A673 (cell line): ENCODE data around the gene EMCN. TPM values are rescaled to one million over a fixed set of nuclear protein-coding genes. Genes with fewer than 3 reads are reported as not detected.

Experiments
- BruUV-seq: library from RNA; stranded (reverse); fragments of 400-500 nt; replicated peaks from 2 replicates; lab custom pipeline; 2021; lab: Mats Ljungman, UMichigan
- CTCF ChIA-PET: fragments of 300-600 bp; sonication (Branson Sonifier 250); formaldehyde crosslinking; loops from one replicate; lab custom pipeline; 2022; ENCODE audit warnings: antibody characterized with exemption; lab: Charles Lee
- POLR2A ChIA-PET: fragments of 300-600 bp; sonication (Branson Sonifier 250); formaldehyde crosslinking; loops from one replicate; lab custom pipeline; 2022; ENCODE audit warnings: antibody characterized with exemption; ENCODE audit not compliant: low non-redundant PET; lab: Charles Lee
- DNase-seq: peaks from one replicate; pipeline ENCODE4 v3.0.0-alpha.2; 2015; ENCODE audit warnings: low spot score
- H3K27ac ChIP-seq: fragments of 200-600 bp; sonication (generic); 2 replicates; pipeline ENCODE4 v1.5.1; 2016; ENCODE audit warnings: mixed run types, low read depth, mild to moderate bottlenecking, mixed read lengths, antibody characterized with exemption, low read length; ENCODE audit not compliant: poor library complexity, severe bottlenecking
- H3K27me3 ChIP-seq: fragments of 200-600 bp; sonication (generic); replicated peaks from 2 replicates; pipeline ENCODE4 v1.6.1; 2017; ENCODE audit warnings: mixed run types, low read depth, mild to moderate bottlenecking, mixed read lengths, antibody characterized with exemption, low read length; ENCODE audit not compliant: insufficient read depth, poor library complexity
- H3K36me3 ChIP-seq: fragments of 200-600 bp; sonication (generic); 2 replicates; pipeline ENCODE4 v1.6.1; 2016; ENCODE audit warnings: mixed run types, mild to moderate bottlenecking, mixed read lengths, antibody characterized with exemption, low read length; ENCODE audit not compliant: insufficient read depth, poor library complexity, severe bottlenecking
- H3K4me1 ChIP-seq: fragments of 200-600 bp; sonication (generic); 2 replicates; pipeline ENCODE4 v1.6.1; 2017; ENCODE audit warnings: mixed run types, mild to moderate bottlenecking, mixed read lengths, antibody characterized with exemption, low read length; ENCODE audit not compliant: insufficient read depth, poor library complexity, severe bottlenecking
- H3K4me3 ChIP-seq: fragments of 200-600 bp; sonication (generic); 2 replicates; pipeline ENCODE4 v1.5.1; 2016; ENCODE audit warnings: low read depth, mixed run types, mild to moderate bottlenecking, mixed read lengths, low read length; ENCODE audit not compliant: poor library complexity, severe bottlenecking
- H3K9me3 ChIP-seq: fragments of 200-600 bp; sonication (generic); 2 replicates; pipeline ENCODE4 v1.6.1; 2016; ENCODE audit warnings: mixed run types, low read depth, mild to moderate bottlenecking, mixed read lengths, antibody characterized with exemption, low read length; ENCODE audit not compliant: poor library complexity, severe bottlenecking
- EZH2 ChIP-seq: fragments of 200-600 bp; sonication (generic); IDR thresholded peaks from 2 replicates; pipeline ENCODE4 v1.6.1; 2017; ENCODE audit warnings: borderline replicate concordance, low read depth, mild to moderate bottlenecking, mixed read lengths, antibody characterized with exemption, low read length; ENCODE audit not compliant: poor library complexity, severe bottlenecking
- intact Hi-C: fragments of 100-400 bp; cut with micrococcal nuclease; formaldehyde crosslinking; loops from one replicate; pipeline ENCODE4 v1.10.0; 2022; ENCODE audit not compliant: unreplicated experiment
- total RNA-seq: library from RNA; stranded (reverse); gene quantifications from 2 replicates; pipeline ENCODE4 v1.2.3, GENCODE V29; 2021
- TF ChIP-seq, protein P1 (sequence below): fragments of 300-800, 200-600 bp; sonication (generic); conservative IDR thresholded peaks from 2 replicates; pipeline ENCODE4 v1.5.1; 2017; ENCODE audit warnings: low read depth, mild to moderate bottlenecking, antibody characterized with exemption, low read length, moderate library complexity, mixed read lengths

Gene EMCN
- total RNA-seq, 1 experiment from 2014 or later, result 7.8 TPM

GRCh38 chr4:100362366-100362765, 155.5 kb downstream of the EMCN start:
- H3K4me3 ChIP-seq, result no peak overlapping the region
- H3K36me3 ChIP-seq, result no peaks in the 10 kb centered on the region
- no TSS peak for BruUV-seq
- TF ChIP-seq, protein P1, sequence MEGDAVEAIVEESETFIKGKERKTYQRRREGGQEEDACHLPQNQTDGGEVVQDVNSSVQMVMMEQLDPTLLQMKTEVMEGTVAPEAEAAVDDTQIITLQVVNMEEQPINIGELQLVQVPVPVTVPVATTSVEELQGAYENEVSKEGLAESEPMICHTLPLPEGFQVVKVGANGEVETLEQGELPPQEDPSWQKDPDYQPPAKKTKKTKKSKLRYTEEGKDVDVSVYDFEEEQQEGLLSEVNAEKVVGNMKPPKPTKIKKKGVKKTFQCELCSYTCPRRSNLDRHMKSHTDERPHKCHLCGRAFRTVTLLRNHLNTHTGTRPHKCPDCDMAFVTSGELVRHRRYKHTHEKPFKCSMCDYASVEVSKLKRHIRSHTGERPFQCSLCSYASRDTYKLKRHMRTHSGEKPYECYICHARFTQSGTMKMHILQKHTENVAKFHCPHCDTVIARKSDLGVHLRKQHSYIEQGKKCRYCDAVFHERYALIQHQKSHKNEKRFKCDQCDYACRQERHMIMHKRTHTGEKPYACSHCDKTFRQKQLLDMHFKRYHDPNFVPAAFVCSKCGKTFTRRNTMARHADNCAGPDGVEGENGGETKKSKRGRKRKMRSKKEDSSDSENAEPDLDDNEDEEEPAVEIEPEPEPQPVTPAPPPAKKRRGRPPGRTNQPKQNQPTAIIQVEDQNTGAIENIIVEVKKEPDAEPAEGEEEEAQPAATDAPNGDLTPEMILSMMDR, result no peak
- TF ChIP-seq EZH2, result no peak
- intact Hi-C loops, result no loop called here
- POLR2A ChIA-PET, result no interaction called here
- H3K27me3 ChIP-seq, result no peaks in the 10 kb centered on the region
- CTCF ChIA-PET, result no interaction called here
- DNase-seq, result no peak
- H3K9me3 ChIP-seq, result no peaks in the 10 kb centered on the region
- H3K4me1 ChIP-seq, result no peaks in the 10 kb centered on the region
- no peak overlapping the region for H3K27ac ChIP-seq

DNA sequence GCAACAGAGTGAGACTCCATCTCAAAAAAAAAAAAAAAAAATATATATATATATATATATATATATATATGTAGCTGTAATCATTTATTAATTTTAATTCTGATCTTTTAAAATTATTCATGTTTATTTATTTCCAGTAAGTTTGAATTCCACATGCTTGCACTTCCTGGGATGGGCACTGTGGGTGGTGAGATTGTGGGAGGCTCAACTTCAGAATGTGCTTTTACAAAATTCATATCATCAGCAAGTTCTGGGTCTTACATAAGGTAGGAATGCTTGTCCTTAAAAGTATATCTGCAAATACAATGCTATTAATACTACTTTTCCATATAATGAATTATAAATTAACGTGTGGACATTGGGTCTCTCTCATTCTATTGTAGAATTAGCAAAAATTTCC, 156.5 kb downstream of the EMCN start:
- intact Hi-C loops, result no loop called here

DNA sequence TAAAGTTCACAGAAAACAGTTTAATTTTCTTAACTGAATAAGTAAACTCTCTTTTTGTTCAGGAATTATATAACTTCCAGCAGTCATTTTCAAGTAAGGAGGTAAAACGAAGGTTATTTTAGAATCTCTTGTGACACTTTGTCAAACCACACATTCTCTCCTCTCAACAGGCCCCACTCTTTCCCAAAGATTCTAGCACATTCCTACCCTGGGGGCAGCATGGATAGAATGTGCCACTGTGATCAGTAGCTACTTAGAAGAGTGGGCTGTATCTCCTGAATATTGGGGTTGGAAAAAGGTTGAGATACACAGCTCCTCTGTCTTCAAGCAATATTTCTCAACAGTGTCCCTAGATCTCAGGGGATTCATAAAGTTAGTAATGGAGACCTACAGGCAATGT, 157.6 kb downstream of the EMCN start:
- no peak overlapping the region for H3K27ac ChIP-seq
- CTCF ChIA-PET, result no interaction called here
- BruUV-seq, result no TSS peak
- POLR2A ChIA-PET, result no interaction called here
- no peaks in the 10 kb centered on the region for H3K4me1 ChIP-seq
- no peaks in the 10 kb centered on the region for H3K36me3 ChIP-seq
- H3K9me3 ChIP-seq, result no peaks in the 10 kb centered on the region
- no peak overlapping the region for H3K4me3 ChIP-seq
- TF ChIP-seq, protein P1, result no peak
- no peak for TF ChIP-seq EZH2
- no peak for DNase-seq
- no peaks in the 10 kb centered on the region for H3K27me3 ChIP-seq
- intact Hi-C loops, result no loop called here

More for the DNA sequence above, 156.5 kb downstream of the EMCN start:
- H3K27me3 ChIP-seq, result no peaks in the 10 kb centered on the region
- no TSS peak for BruUV-seq
- ChIA-PET POLR2A (no interaction called here), CTCF (no interaction called here)
- TF ChIP-seq EZH2, result no peak
- TF ChIP-seq, protein P1, result no peak
- no peak for DNase-seq
- H3K36me3 ChIP-seq, result no peaks in the 10 kb centered on the region
- H3K4me3 ChIP-seq, result no peak overlapping the region
- no peaks in the 10 kb centered on the region for H3K4me1 ChIP-seq
- no peaks in the 10 kb centered on the region for H3K9me3 ChIP-seq
- no peak overlapping the region for H3K27ac ChIP-seq
